ENCODE results near the gene CIZ1. TPM values are rescaled to one million over a fixed set of nuclear protein-coding genes. Genes with fewer than 3 reads are reported as not detected.

Gene CIZ1
- total and polyA plus RNA-seq, 2 donors from 2014 or later: 48.1 to 89.9 TPM

- Histone ChIP-seq H3K27ac (ENCODE audit: low read depth in 2 of 2, low read length in 2 of 2) (no peak overlapping the region), H3K36me3 (ENCODE audit: control insufficient read depth in 2 of 3, insufficient read depth in 3 of 3, low read length in 3 of 3) (peaks cover 9 to 44% (median 24%) of the 10 kb centered on the region in 3 donors), H3K27me3 (ENCODE audit: control insufficient read depth, insufficient read depth, low read length) (no peaks in the 10 kb centered on the region), H3K9me3 (ENCODE audit: control insufficient read depth in 2 of 3, insufficient read depth in 1 of 3, low read length in 3 of 3) (no peaks in the 10 kb centered on the region), H3K9ac (ENCODE audit: low read length in 3 of 3) (no peak overlapping the region), H3K4me3 (ENCODE audit: low read length in 3 of 3) (no peak overlapping the region), H3K4me1 (ENCODE audit: control insufficient read depth in 2 of 3, insufficient read depth in 2 of 3, low read depth in 1 of 3, low read length in 3 of 3) (peaks cover 0 to 3% (median 0%) of the 10 kb centered on the region in 3 donors)
- FAIRE-seq (no peak), DNase-seq (peak in 2 of 5 donors; percentile 33 to 59)
- no peak for TF ChIP-seq CTCF (IDR thresholded peaks at IDR 0.05; ENCODE audit: borderline replicate concordance, extremely low read depth, insufficient read depth)
- intact Hi-C loops (cut with DNase I): no loop called here
Observed at GRCh38 chr9:128180001-128180400, 11.4 kb downstream of the CIZ1 start.

GRCh38 chr9:128178806-128179431 is 12.5 kb downstream of the CIZ1 start:
- DNase-seq: no peak
- intact Hi-C loops (cut with DNase I): no loop called here
- H3K4me3 ChIP-seq (ENCODE audit: low read length in 3 of 3): no peak overlapping the region

GRCh38 chr9:128175726-128176125 is 15.6 kb downstream of the CIZ1 start:
- H3K9me3 ChIP-seq (ENCODE audit: control insufficient read depth in 2 of 3, insufficient read depth in 1 of 3, low read length in 3 of 3): no peaks in the 10 kb centered on the region
- intact Hi-C loops (cut with DNase I): no loop called here
- no peak overlapping the region for H3K9ac ChIP-seq (ENCODE audit: low read length in 3 of 3)
- DNase-seq (no peak), FAIRE-seq (no peak)
- H3K36me3 ChIP-seq (ENCODE audit: control insufficient read depth in 2 of 3, insufficient read depth in 3 of 3, low read length in 3 of 3): peaks cover 9 to 38% (median 24%) of the 10 kb centered on the region in 3 donors
- no peak for TF ChIP-seq CTCF (IDR thresholded peaks at IDR 0.05; ENCODE audit: borderline replicate concordance, extremely low read depth, insufficient read depth)
- H3K4me3 ChIP-seq (ENCODE audit: low read length in 3 of 3): no peak overlapping the region
- peaks cover 0 to 3% (median 0%) of the 10 kb centered on the region in 3 donors for H3K4me1 ChIP-seq (ENCODE audit: control insufficient read depth in 2 of 3, insufficient read depth in 2 of 3, low read depth in 1 of 3, low read length in 3 of 3)
- H3K27ac ChIP-seq (ENCODE audit: low read depth in 2 of 2, low read length in 2 of 2): peak overlapping the region in 1 of 2 donors; percentile 9
- H3K27me3 ChIP-seq (ENCODE audit: control insufficient read depth, insufficient read depth, low read length): no peaks in the 10 kb centered on the region

More at GRCh38 chr9:128178806-128179431, 12.5 kb downstream of the CIZ1 start:
- FAIRE-seq: no peak
- no peak overlapping the region for H3K27ac ChIP-seq (ENCODE audit: low read depth in 2 of 2, low read length in 2 of 2)
- H3K9ac ChIP-seq (ENCODE audit: low read length in 3 of 3): no peak overlapping the region
- H3K4me1 ChIP-seq (ENCODE audit: control insufficient read depth in 2 of 3, insufficient read depth in 2 of 3, low read depth in 1 of 3, low read length in 3 of 3): peaks cover 0 to 3% (median 0%) of the 10 kb centered on the region in 3 donors
- no peaks in the 10 kb centered on the region for H3K9me3 ChIP-seq (ENCODE audit: control insufficient read depth in 2 of 3, insufficient read depth in 1 of 3, low read length in 3 of 3)
- H3K36me3 ChIP-seq (ENCODE audit: control insufficient read depth in 2 of 3, insufficient read depth in 3 of 3, low read length in 3 of 3): peaks cover 9 to 44% (median 24%) of the 10 kb centered on the region in 3 donors
- no peaks in the 10 kb centered on the region for H3K27me3 ChIP-seq (ENCODE audit: control insufficient read depth, insufficient read depth, low read length)
- no peak for TF ChIP-seq CTCF (IDR thresholded peaks at IDR 0.05; ENCODE audit: borderline replicate concordance, extremely low read depth, insufficient read depth)

Measured in kidney (tissue), 14 donors.